Pancreas (tissue), 10 donors: ENCODE results near the gene ZNF547. TPM values are rescaled to one million over a fixed set of nuclear protein-coding genes. Genes with fewer than 3 reads are reported as not detected.
"Not testable (repeated sequence)": the region's sequence is repeated elsewhere in the genome, so short reads cannot be mapped to it uniquely, and the experiment has no call there.

Experiments used
- ATAC-seq, 4 donors: fragments of 200-7000 bp; cut with Tn5 transposase; one replicate each; pipeline versions ENCODE4 v1.8.0 to v1.9.1; 2020; ENCODE audit warnings: mild to moderate bottlenecking in 4 of 4, moderate library complexity in 4 of 4
- DNase-seq, 6 donors: peaks; one replicate each; pipeline ENCODE4 v3.0.0-alpha.2; 2020
- FAIRE-seq: peaks from 2 replicates; lab custom pipeline; 2012; peaks lifted over from hg19 to GRCh38; lab: Jason Lieb, UNC
- H3K27ac ChIP-seq, 4 donors: fragments of 200-600 bp; sonication (generic); 1 replicate in 3 of 4; 2 replicates in 1 of 4; pipeline versions ENCODE4 v1.5.0 to v1.8.0; 2020
- H3K27me3 ChIP-seq, 4 donors: fragments of 200-600 bp; one replicate each; pipeline ENCODE4 v1.8.0; 2021
- H3K36me3 ChIP-seq, 3 donors: fragments of 200-600 bp; sonication (generic) in 1 of 3; one replicate each; pipeline versions ENCODE4 v1.5.0 to v1.8.0; 2020 to 2021
- H3K4me1 ChIP-seq, 3 donors: fragments of 200-600 bp; one replicate each; pipeline ENCODE4 v1.8.0; 2021
- H3K4me3 ChIP-seq, 4 donors: fragments of 200-600 bp; sonication (generic) in 2 of 4; one replicate each; pipeline versions ENCODE4 v1.5.0 to v1.8.0; 2020 to 2021
- H3K9me3 ChIP-seq, 4 donors: fragments of 200-600 bp; one replicate each; pipeline ENCODE4 v1.8.0; 2021
- CTCF ChIP-seq, 4 donors: fragments of 200-600 bp; sonication (generic) in 3 of 4; IDR thresholded peaks; one replicate each; pipeline versions ENCODE4 v1.5.0 to v1.8.0; 2021; ENCODE audit warnings: antibody characterized with exemption in 4 of 4
- WGBS, 2 donors: extraction: QIAGEN DNeasy Blood & Tissue Kit; methylation state at CpG; one replicate each; pipeline ENCODE4 v1.1.7; 2013; 5-methylcytosine and 5-hydroxymethylcytosine counted together
- intact Hi-C, 3 donors: fragments of 100-400 bp; cut with DNase I; formaldehyde crosslinking; loops; one replicate each; pipeline versions ENCODE4 v1.11.1 to v1.14.2; 2022
- polyA plus RNA-seq, 2 donors: library from polyadenylated mRNA; stranded (reverse); fragments of 200-250 nt; gene quantifications; one replicate each; pipeline ENCODE4 v1.2.3, GENCODE V29; 2013
- total RNA-seq, 6 donors: library from RNA; stranded (reverse); fragmentation: NEBNext Ultra II Directional in 4 of 6; extraction: Animal tissue kit (Norgen Biotek cat#: 25700) in 4 of 6; gene quantifications; one replicate each; pipeline versions ENCODE4 v1.2.1 to v1.2.4, GENCODE V29; 2021 to 2023
- donor health status: healthy with polysubstance abuse.
- donor health status: DM: no; HTN: no; CAD: no; lungs with moderate emphysema.
- donor health status: DM: no; HTN: no; CAD: no.
- donor health status: control.
- donor health status: control.
- donor health status: Bipolar disorder and iron deficiency.
- donor health status: DM: yes; HTN: yes; CAD: no.
- donor health status: DM: no; HTN: no; CAD: no.
- donor health status: DM: no; HTN: no; CAD: no.
- donor health status: DM: yes; HTN: yes; CAD: no.

ZNF547 gene
- total and polyA plus RNA-seq, 8 donors = 0.60 to 4.1 (median 1.3) TPM

- 1% methylated on average over 17 to 18 of the region's 18 CpGs for WGBS, 2 donors
- intact Hi-C loops = no loop called here
- Histone ChIP-seq H3K27me3 (no peaks in the 10 kb centered on the region), H3K4me1 (peaks cover 3 to 5% (median 3%) of the 10 kb centered on the region in 3 donors), H3K4me3 (peak overlapping the region; percentile 46 to 85 (median 71)), H3K27ac (peak overlapping the region; percentile 72 to 92 (median 84)), H3K9me3 (no peaks in the 10 kb centered on the region), H3K36me3 (no peaks in the 10 kb centered on the region)
- DNase-seq (peak in 1 of 6 donors; percentile 10), FAIRE-seq (no peak), ATAC-seq (peak; percentile 3 to 27 (median 4))
- TF ChIP-seq CTCF (IDR thresholded peaks at IDR 0.05) = no peak
Measured at GRCh38 chr19:57363688-57364181, 384 bp downstream of the ZNF547 start.

- Histone ChIP-seq H3K27ac (no peak overlapping the region), H3K9me3 (no peaks in the 10 kb centered on the region), H3K27me3 (no peaks in the 10 kb centered on the region), H3K4me3 (no peak overlapping the region), H3K4me1 (peaks cover 3 to 5% (median 3%) of the 10 kb centered on the region in 3 donors), H3K36me3 (no peaks in the 10 kb centered on the region)
- WGBS, 2 donors = 88 to 94% methylated on average over 2 of the region's 2 CpGs
- no peak for TF ChIP-seq CTCF (IDR thresholded peaks at IDR 0.05)
- ATAC-seq (no peak), FAIRE-seq (no peak), DNase-seq (no peak)
- intact Hi-C loops = no loop called here
Measured at GRCh38 chr19:57366776-57367175, 3.4 kb downstream of the ZNF547 start.

- Histone ChIP-seq H3K4me3 (no peak overlapping the region), H3K27me3 (no peaks in the 10 kb centered on the region), H3K4me1 (no peaks in the 10 kb centered on the region), H3K27ac (no peak overlapping the region), H3K36me3 (peaks cover 0 to 20% (median 0%) of the 10 kb centered on the region in 3 donors), H3K9me3 (no peaks in the 10 kb centered on the region)
- intact Hi-C loops = no loop called here
- WGBS, 2 donors = 95 to 99% methylated on average over 6 of the region's 6 CpGs
- TF ChIP-seq CTCF (IDR thresholded peaks at IDR 0.05) = no peak
- ATAC-seq (no peak), DNase-seq (no peak), FAIRE-seq (no peak)
Measured at GRCh38 chr19:57374179-57374578, 10.8 kb downstream of the ZNF547 start.

- DNase-seq, intact Hi-C loops, H3K27ac ChIP-seq, FAIRE-seq, H3K4me1 ChIP-seq, ATAC-seq, H3K27me3 ChIP-seq, H3K4me3 ChIP-seq, H3K9me3 ChIP-seq: not testable (repeated sequence)
- WGBS, 2 donors = 93 to 98% methylated on average over 2 of the region's 2 CpGs
- peaks cover 0 to 20% (median 0%) of the 10 kb centered on the region in 3 donors for H3K36me3 ChIP-seq
Measured at GRCh38 chr19:57374647-57375046, 11.3 kb downstream of the ZNF547 start.

GRCh38 chr19:57376151-57376550, 12.8 kb downstream of the ZNF547 start:
- FAIRE-seq (no peak), DNase-seq (no peak), ATAC-seq (no peak)
- WGBS, 2 donors = 89 to 97% methylated on average over 6 of the region's 6 CpGs
- H3K4me3 ChIP-seq = no peak overlapping the region
- intact Hi-C loops = no loop called here
- no peaks in the 10 kb centered on the region for H3K9me3 ChIP-seq
- H3K36me3 ChIP-seq = peaks cover 0 to 20% (median 0%) of the 10 kb centered on the region in 3 donors
- no peak overlapping the region for H3K27ac ChIP-seq
- H3K27me3 ChIP-seq = no peaks in the 10 kb centered on the region
- H3K4me1 ChIP-seq = no peaks in the 10 kb centered on the region
- TF ChIP-seq CTCF (IDR thresholded peaks at IDR 0.05) = no peak
